Fibroblast of lung (primary cell): Measurements from ENCODE around the gene JUN. TPM values are rescaled to one million over a fixed set of nuclear protein-coding genes. Genes with fewer than 3 reads are reported as not detected.

Experiments
- DNase-seq, 2 donors: peaks; one replicate each; pipeline versions ENCODE4 v3.0.0 to v3.0.0-alpha.2; 2010; ENCODE audit warnings: low read depth in 2 of 2
- H2AFZ ChIP-seq: 2 replicates; pipeline ENCODE4 v1.5.1; 2012; ENCODE audit warnings: low read length, control low read depth, inconsistent platforms
- H3K27ac ChIP-seq: 2 replicates; pipeline ENCODE4 v1.5.1; 2011; ENCODE audit warnings: low read length, control low read depth; ENCODE audit not compliant: insufficient read depth
- H3K27me3 ChIP-seq: 2 replicates; pipeline ENCODE4 v1.5.1; 2011; ENCODE audit warnings: mild to moderate bottlenecking, low read length; ENCODE audit not compliant: control insufficient read depth, insufficient read depth
- H3K36me3 ChIP-seq: 2 replicates; pipeline ENCODE4 v1.5.1; 2011; ENCODE audit warnings: low read length; ENCODE audit not compliant: control insufficient read depth, insufficient read depth
- H3K4me1 ChIP-seq: 2 replicates; pipeline ENCODE4 v1.5.1; 2011; ENCODE audit warnings: low read length; ENCODE audit not compliant: control insufficient read depth, insufficient read depth; ENCODE audit errors: extremely low read depth
- H3K4me2 ChIP-seq: 2 replicates; pipeline ENCODE4 v1.5.1; 2011; ENCODE audit warnings: low read length, control low read depth; ENCODE audit not compliant: insufficient read depth; ENCODE audit errors: extremely low read depth
- H3K4me3 ChIP-seq, 4 experiments: fragments of 200-600 bp in 1 of 4; sonication (generic) in 1 of 4; replicated peaks in 1 of 4; 2 replicates each; pipeline ENCODE4 v1.5.1; 2011 to 2016; ENCODE audit warnings: low read length in 4 of 4, low read depth in 3 of 4, mild to moderate bottlenecking in 3 of 4, control low read depth in 2 of 4, inconsistent platforms in 1 of 4, mixed read lengths in 1 of 4; ENCODE audit not compliant: insufficient read depth in 1 of 4; ENCODE audit errors: control extremely low read depth in 1 of 4
- H3K79me2 ChIP-seq: 2 replicates; pipeline ENCODE4 v1.5.1; 2012; ENCODE audit warnings: mild to moderate bottlenecking, low read length, inconsistent platforms; ENCODE audit not compliant: control insufficient read depth, insufficient read depth
- H3K9ac ChIP-seq: 2 replicates; pipeline ENCODE4 v1.5.1; 2011; ENCODE audit warnings: mild to moderate bottlenecking, low read length, control low read depth; ENCODE audit not compliant: insufficient read depth
- H3K9me3 ChIP-seq: 2 replicates; pipeline ENCODE4 v1.5.1; 2012; ENCODE audit warnings: low read depth, low read length; ENCODE audit not compliant: control insufficient read depth, insufficient read depth
- H4K20me1 ChIP-seq: 2 replicates; pipeline ENCODE4 v1.5.1; 2011; ENCODE audit warnings: low read length; ENCODE audit not compliant: control insufficient read depth, insufficient read depth; ENCODE audit errors: extremely low read depth
- CTCF ChIP-seq, 2 donors: IDR thresholded peaks in 1 of 2; conservative IDR thresholded peaks in 1 of 2; 1 replicate in 1 of 2; 2 replicates in 1 of 2; pipeline ENCODE4 v1.5.1; 2011 to 2012; ENCODE audit warnings: low read length in 2 of 2, control low read depth in 1 of 2, inconsistent platforms in 1 of 2, low read depth in 1 of 2, mild to moderate bottlenecking in 1 of 2
- EZH2 ChIP-seq: IDR thresholded peaks from 2 replicates; pipeline ENCODE4 v1.5.1; 2012; ENCODE audit warnings: low read length, control low read depth, mild to moderate bottlenecking; ENCODE audit errors: missing control alignments
- polyA plus RNA-seq, 2 donors: library from polyadenylated mRNA; depleted of rRNA in 1 of 2; stranded (reverse) in 1 of 2; unstranded in 1 of 2; fragments of >200 nt; gene quantifications; 2 replicates each; pipeline ENCODE4 v1.2.1, GENCODE V29; 2011 to 2012; ENCODE audit warnings: missing spikeins in 1 of 2
- total RNA-seq: library from RNA; depleted of rRNA; stranded (reverse); fragments of >200 nt; gene quantifications from 2 replicates; pipeline ENCODE4 v1.2.1, GENCODE V29; 2014

Gene JUN
- total and polyA plus RNA-seq, 2 donors (not counting 1 experiment from before 2014, with no cell fraction given), result 22.6 to 145 TPM

GRCh38 chr1:58755468-58755872, 28.4 kb downstream of the JUN start:
- Histone ChIP-seq H3K9ac (no peak overlapping the region), H2AFZ (no peak overlapping the region), H3K27ac (peak overlapping the region; percentile 69)

GRCh38 chr1:58754683-58755467, 29.0 kb downstream of the JUN start:
- Histone ChIP-seq H2AFZ (no peak overlapping the region), H3K27ac (peak overlapping the region; percentile 55), H3K79me2 (no peaks in the 10 kb centered on the region), H4K20me1 (no peaks in the 10 kb centered on the region), H3K9ac (no peak overlapping the region), H3K27me3 (no peaks in the 10 kb centered on the region), H3K4me2 (no peak overlapping the region), H3K4me1 (peaks cover 25% of the 10 kb centered on the region), H3K36me3 (no peaks in the 10 kb centered on the region), H3K9me3 (no peaks in the 10 kb centered on the region), H3K4me3 (no peak overlapping the region)
- no peak for TF ChIP-seq CTCF (conservative IDR thresholded peaks at IDR 0.05 in 1 of 2, IDR thresholded peaks at IDR 0.05 in 1 of 2; ENCODE audit: low read depth in 1 of 2, low read length in 2 of 2)
- no peak for TF ChIP-seq EZH2
- DNase-seq, result no peak

More at GRCh38 chr1:58755468-58755872, 28.4 kb downstream of the JUN start:
- Histone ChIP-seq H3K36me3 (no peaks in the 10 kb centered on the region), H3K4me2 (peak overlapping the region; percentile 20), H3K9me3 (no peaks in the 10 kb centered on the region), H3K79me2 (no peaks in the 10 kb centered on the region), H4K20me1 (no peaks in the 10 kb centered on the region), H3K4me1 (peaks cover 25% of the 10 kb centered on the region), H3K4me3 (no peak overlapping the region), H3K27me3 (no peaks in the 10 kb centered on the region)
- TF ChIP-seq EZH2 (no peak), CTCF (conservative IDR thresholded peaks at IDR 0.05 in 1 of 2, IDR thresholded peaks at IDR 0.05 in 1 of 2; ENCODE audit: low read depth in 1 of 2, low read length in 2 of 2) (no peak)
- peak; percentile 99 to 100 for DNase-seq

GRCh38 chr1:58754073-58754613, 29.7 kb downstream of the JUN start:
- Histone ChIP-seq H3K4me2 (peak overlapping the region; percentile 5), H3K9ac (no peak overlapping the region), H3K36me3 (no peaks in the 10 kb centered on the region), H3K79me2 (no peaks in the 10 kb centered on the region), H3K4me3 (no peak overlapping the region), H3K27ac (peak overlapping the region; percentile 55), H3K4me1 (peaks cover 25% of the 10 kb centered on the region), H2AFZ (no peak overlapping the region), H3K9me3 (no peaks in the 10 kb centered on the region), H4K20me1 (no peaks in the 10 kb centered on the region), H3K27me3 (no peaks in the 10 kb centered on the region)
- DNase-seq, result peak in 1 of 2 donors; percentile 20
- TF ChIP-seq EZH2, result no peak
- no peak for TF ChIP-seq CTCF (conservative IDR thresholded peaks at IDR 0.05 in 1 of 2, IDR thresholded peaks at IDR 0.05 in 1 of 2; ENCODE audit: low read depth in 1 of 2, low read length in 2 of 2)
